CD1c-positive myeloid dendritic cell (primary cell): ENCODE data around the gene ACOT7.
"Not testable (repeated sequence)": the region's sequence is repeated elsewhere in the genome, so short reads cannot be mapped to it uniquely, and the experiment has no call there.

Source experiments
- DNase-seq: peaks from one replicate; pipeline ENCODE4 v3.0.0-alpha.2; 2016; ENCODE audit errors: extremely low spot score

ACOT7 gene

DNA sequence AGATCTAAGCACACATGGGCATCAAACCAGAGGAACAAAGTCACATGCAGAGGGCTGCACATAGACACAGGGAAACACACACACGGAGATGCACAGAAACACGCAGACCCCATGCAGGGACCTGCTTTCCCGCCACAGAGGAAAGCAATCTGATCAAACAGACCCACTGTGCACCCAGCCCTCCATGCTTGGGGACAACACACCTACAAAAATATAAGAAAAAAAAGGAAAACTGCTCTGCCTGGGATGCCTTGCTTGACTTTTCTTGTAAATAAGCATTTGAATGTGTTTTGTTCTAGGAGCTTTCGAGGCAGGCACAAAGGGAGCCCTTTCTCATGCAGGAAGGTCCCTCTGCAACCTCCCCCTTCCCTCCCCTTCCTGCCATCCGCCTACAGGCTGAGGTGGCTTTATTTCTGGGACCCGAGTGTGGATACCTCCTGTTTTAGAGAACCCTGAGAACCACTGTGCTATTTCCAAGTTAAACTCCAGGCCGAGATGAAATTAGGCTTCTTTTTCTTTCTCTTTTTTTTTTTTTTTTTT is 154.3 kb downstream of the ACOT7 start:
- no peak for DNase-seq

DNA sequence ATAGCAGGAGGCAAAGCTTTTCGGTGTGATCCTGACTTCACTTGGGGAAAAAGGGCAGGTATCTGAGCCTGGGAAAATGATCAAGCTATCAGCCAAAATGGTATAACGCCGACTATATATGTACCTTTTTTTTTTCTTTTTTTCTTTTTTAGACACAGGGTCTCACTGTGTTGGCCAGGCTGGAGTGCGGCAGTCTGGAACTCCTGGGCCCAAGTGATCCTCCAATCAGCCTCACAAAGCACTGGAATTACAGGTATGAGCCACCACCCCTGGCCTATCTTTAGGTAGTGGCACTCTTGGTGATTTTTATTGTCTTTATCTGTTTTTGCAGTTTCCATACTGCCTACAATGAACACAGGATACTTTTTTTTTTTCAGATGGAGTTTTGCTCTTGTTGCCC is 156.5 kb downstream of the ACOT7 start:
- DNase-seq = no peak

DNA sequence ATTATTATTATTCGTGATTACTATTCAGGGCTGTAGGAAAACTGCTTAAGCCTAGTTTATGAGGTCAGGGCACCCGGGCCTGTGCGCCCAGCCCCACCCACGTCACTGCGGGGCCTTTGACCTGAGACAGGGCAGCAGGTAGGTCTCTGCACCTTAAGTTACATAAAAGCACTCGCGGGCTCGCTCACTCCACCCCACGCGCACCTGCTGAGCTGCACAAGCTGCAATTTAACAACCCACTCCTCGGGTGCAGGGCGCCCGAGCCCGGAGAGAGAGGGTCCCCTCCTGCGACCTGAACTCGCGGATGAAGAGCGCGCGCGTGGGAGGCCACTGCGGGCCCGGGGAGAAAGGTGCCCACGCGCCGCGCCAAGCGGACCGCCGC is 158.3 kb downstream of the ACOT7 start:
- DNase-seq = no peak

DNA sequence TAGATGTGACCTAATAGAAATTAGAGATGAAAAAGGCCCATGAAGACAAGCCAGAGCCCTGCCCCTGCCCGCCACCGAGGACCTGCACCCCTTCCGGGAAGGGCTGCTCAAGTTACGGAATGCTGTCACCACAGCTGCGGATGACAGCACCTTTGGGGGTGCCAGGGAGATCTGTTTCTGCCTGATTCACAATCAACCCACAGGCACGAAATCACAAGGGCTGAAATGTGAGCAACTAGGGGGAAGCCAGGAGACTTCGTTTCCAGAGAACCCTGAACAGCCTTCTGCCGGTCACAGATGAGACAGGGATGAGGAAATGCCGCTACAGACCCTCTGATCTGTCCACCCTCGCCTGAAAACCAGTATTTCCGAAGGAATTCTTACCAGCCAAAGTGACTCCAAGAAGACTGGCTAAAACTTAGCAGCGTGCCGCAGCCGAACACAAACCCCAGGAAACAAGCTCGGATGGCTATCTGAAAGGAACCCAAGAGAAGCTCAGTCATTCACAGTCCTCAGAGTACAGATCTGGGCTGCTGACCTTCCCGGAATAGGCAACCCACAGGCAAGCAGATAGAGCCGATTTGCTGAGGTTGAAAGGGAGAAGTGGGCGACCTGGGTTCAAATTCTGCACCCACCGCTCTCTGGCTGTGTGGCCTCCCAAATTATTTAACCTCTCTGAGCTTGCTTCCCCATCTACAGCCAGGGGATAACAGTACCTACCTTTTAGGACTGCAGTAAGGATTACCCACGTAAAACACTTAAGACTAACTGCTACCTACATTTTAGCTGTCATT is 158.9 kb downstream of the ACOT7 start:
- DNase-seq = no peak

DNA sequence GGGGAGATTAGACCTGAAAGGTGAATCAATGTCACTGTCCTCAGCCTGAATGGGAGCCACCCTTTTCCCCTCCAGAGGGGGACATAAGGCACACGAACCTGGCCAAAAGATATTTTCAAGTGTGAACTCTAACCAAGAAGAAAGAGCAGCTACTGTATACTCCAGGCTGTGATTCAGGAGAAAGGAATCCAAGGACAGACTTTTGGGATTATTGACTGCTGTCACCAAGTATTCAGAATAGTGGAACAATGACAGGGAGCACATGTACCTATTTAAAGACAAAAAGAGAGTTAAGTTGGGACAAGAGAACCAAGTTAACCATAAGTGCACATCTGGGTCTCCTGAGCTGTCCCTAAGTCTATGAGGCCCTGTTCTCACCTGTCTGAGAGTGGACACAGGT is 160.2 kb downstream of the ACOT7 start:
- no peak for DNase-seq

DNA sequence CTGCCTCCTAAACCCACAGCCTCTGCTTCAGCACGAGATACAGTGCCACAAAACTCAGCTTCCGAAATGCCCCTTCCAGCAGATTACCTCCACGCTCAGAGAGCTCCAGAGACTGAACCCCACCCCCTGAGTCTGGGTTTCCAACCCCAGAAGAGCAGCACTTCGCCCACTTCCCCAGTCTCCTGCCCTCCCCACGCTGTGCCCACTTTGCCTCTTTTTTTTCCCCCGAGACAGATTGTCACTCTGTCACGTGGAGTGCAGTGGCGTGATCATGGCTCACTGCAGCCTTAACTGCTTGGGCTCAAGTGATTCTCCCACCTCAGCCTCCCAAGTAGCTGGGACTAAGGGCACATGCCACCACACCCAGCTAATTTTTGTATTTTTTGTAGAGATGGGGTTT is 167.9 kb downstream of the ACOT7 start:
- DNase-seq = no peak

DNA sequence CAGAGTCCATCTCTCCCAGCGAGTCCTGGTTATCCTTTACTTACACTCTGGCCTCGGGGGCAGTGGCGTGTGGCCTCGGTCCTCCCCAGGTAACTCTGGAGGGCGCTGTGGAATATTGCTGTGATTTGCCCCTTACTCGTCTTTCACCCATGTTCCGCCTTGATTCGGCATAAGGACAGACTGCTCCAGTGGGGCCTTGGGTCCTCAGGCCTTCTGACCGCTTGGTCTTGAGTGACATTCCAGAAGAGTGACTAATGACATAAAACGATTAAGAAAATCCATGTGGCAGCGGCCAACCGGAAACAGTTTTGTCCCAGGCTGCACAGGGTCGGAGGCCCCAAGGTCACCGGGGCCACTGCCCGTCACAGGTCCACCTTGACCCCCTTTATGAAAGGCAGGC is 168.8 kb downstream of the ACOT7 start:
- DNase-seq = no peak

DNA sequence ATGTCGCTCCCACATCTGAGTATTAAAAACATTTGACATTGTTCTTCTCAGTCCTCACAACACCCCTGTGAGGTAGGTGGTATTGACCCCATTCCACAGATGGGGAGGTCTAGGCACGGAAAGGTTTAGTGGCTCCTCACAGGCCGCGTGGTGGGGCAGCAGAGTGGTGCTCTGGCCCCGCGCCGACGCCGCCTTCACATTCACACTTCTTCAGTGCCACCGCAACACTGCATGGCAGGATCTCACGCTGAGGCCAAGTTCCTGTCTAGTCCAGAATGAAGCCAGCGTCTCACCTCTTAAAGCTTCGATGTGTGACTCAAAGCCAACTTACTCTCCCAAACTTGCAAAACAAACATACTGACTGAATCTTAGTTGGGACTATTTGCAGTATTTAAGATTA is 169.9 kb downstream of the ACOT7 start:
- DNase-seq = no peak

DNA sequence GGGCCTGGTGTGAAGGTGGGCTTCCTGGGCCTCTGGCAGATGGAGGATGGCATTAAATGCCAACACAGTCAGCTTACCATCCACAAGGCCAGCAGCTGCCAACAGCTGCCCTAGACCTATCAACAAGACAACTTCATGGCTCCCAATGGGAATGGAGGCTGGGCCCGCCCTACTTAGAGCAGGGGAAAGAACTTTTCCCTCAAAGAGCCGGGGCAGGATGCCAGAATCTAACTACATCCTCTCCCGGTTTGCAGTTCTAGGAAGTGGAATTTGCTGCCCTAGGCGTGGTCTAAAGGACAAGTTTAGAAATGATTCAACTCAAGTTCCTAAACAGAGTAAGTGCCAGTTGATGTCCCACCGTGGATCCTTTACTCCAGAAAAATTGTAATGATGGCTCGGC is 170.9 kb downstream of the ACOT7 start:
- no peak for DNase-seq

DNA sequence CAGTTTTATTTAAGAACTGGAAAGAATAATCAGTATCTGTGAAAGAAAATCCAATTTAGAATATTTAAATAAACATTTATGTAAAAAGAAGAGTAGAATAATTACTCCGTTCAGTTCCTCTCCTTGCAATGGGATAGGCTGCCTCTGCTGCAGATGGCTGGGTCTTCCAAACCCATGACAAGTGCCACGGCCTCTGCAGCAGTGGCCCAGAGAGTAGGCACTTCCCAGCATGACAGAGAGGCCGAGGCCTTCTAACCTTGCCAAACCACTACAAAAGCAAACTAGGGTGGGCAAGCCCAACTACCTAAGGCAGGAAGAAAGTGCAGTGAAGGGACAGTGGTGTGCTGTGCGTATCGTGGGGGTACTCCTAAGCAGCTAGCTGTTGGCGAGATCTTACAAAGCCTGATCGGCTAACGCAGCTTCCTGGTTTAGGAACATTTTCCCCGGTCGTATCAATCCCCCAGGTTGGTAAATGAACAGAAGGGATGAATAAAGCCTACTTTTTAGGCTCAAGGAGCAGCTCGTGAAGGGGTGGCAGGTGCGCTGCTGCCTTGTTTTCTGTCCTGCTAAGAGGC is 172.3 kb downstream of the ACOT7 start:
- DNase-seq = no peak

DNA sequence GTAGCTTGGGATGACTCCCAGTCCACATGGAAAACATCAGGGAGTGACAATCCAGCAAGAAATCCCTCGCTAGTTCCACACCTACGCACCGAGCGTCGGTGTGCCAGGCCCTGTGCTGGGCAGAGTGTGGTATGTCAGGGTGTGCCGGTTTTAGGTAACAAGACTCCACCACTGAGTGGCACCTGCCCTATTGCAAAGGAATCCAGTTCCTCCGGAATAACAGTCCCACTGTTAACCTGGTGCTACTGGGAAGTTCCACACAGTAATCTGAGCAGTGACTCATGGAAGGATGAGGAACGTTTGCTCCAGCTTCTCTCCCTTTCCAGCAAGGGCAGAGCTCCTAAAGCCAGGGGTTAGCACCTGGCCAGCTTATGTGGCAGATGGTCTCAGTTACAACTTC is 173.3 kb downstream of the ACOT7 start:
- no peak for DNase-seq

DNA sequence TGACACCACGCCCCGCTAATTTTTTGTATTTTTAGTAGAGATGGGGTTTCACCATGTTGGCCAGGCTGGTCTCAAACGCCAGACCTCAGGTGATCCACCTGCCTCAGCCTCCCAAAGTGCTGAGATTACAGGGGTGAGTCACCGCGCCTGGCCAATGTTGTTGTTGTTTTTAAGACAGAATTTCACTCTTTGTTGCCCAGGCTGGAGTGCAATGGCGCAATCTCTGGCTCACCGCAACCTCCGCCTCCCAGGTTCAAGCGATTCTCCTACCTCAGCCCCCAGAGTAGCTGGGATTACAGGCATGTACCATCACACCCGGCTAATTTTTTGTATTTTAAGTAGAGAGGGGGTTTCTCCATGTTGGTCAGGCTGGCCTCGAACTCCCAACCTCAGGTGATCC is 173.9 kb downstream of the ACOT7 start:
- DNase-seq = not testable (repeated sequence)

DNA sequence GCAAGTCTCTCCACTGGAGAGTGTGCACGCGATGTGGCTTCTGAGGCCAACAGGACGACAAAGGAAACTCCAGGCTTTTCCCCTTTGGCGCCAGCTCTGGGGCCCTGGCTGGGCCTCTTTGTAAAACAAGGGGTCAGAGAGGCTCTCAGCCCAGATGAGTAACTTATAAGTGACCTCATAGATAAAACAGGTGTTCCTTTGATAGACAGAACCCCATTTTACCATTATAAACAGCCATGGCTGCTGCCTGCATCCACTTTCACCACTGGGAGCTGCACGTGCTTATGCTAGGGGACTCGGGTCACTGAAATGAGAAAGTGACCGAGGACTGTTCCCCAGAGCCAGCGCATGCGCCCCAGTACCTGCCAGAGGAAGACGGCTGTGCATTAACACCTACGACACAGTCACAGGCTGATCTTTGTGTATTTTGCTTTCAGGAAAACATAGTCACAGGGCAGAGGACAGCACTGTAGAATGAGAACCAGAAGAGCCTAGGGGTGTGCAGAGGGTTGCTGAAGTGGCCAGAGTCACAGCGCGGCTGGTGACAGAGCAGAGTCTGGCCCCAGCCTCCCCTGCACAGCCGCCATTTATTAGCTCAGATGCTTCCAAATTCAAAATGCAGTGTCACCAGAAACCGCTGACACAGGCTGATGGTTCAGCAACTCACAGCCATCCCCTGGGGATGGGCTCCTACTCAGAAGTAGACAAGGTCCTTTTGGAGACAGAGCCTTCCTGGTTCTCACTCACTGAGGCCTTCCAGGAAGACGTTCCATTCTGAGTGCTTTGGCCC is 175.0 kb downstream of the ACOT7 start:
- no peak for DNase-seq
